ENCODE data around the gene GRID2. TPM values are rescaled to one million over a fixed set of nuclear protein-coding genes. Genes with fewer than 3 reads are reported as not detected.

GRID2 gene
- total RNA-seq, 1 experiment from 2014 or later, result not detected

DNA sequence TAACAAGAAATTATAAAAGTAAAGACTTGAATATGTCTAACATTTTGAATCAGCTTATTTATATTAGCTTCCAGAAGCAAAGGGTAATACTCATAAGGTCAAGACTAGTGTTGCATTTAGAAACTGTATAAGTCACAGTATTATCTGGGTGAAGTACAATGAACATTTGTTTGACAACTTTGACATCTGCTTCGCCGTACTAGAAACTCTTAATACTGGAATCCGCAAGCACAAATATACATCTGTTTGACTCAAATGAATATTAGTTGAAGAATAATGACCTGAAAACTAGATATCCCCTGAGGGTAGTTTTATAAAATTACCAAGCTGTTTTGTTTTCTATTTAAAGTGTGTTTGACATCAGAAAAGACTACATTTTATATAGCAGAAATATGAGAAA is 1389.4 kb downstream of the GRID2 start:
- intact Hi-C loops (cut with micrococcal nuclease), result no loop called here
- TF ChIP-seq, protein P1, sequence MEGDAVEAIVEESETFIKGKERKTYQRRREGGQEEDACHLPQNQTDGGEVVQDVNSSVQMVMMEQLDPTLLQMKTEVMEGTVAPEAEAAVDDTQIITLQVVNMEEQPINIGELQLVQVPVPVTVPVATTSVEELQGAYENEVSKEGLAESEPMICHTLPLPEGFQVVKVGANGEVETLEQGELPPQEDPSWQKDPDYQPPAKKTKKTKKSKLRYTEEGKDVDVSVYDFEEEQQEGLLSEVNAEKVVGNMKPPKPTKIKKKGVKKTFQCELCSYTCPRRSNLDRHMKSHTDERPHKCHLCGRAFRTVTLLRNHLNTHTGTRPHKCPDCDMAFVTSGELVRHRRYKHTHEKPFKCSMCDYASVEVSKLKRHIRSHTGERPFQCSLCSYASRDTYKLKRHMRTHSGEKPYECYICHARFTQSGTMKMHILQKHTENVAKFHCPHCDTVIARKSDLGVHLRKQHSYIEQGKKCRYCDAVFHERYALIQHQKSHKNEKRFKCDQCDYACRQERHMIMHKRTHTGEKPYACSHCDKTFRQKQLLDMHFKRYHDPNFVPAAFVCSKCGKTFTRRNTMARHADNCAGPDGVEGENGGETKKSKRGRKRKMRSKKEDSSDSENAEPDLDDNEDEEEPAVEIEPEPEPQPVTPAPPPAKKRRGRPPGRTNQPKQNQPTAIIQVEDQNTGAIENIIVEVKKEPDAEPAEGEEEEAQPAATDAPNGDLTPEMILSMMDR (IDR thresholded peaks at IDR 0.05; ENCODE audit: unreplicated experiment), result no peak
- H3K27ac Mint-ChIP-seq (ENCODE audit: low read depth, unreplicated experiment), result no peak overlapping the region
- no peak for DNase-seq (ENCODE audit: unreplicated experiment)
- no peaks in the 10 kb centered on the region for H3K4me1 Mint-ChIP-seq (ENCODE audit: insufficient read depth, unreplicated experiment)
- no peaks in the 10 kb centered on the region for H3K9me3 Mint-ChIP-seq (ENCODE audit: unreplicated experiment)
- no peaks in the 10 kb centered on the region for H3K27me3 Mint-ChIP-seq (ENCODE audit: insufficient read depth, unreplicated experiment)
- no peaks in the 10 kb centered on the region for H3K36me3 Mint-ChIP-seq (ENCODE audit: insufficient read depth, unreplicated experiment)
- H3K4me3 Mint-ChIP-seq (ENCODE audit: unreplicated experiment), result no peak overlapping the region
- ChIA-PET CTCF (no interaction called here), POLR2A (interaction anchor here (1.4 kb wide), 1 partner anchor 19 kb away, joined by 4 read pairs; no protein-coding TSS in a partner anchor)
- BruUV-seq (replicated peaks), result no TSS peak

DNA sequence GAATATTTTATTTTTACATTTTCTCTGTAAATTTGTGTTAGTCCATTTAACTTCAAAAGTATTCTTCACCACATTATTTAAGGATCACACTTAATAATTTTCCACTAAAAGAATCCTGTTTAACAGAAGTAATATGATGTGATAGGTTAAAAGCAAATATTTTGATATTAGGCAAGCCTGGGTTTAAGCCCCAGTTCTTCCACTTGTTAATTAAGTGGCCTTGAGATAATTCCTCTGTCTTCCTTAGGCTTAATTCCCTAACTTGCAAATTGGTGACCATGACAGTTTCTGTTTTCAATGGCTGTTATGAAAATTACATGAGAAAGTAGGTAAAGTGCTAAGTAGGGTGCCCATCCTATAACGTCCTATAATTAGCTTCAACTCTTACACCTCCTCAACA is 1394.9 kb downstream of the GRID2 start:
- Mint-ChIP-seq H3K27ac (ENCODE audit: low read depth, unreplicated experiment) (no peak overlapping the region), H3K27me3 (ENCODE audit: insufficient read depth, unreplicated experiment) (no peaks in the 10 kb centered on the region), H3K36me3 (ENCODE audit: insufficient read depth, unreplicated experiment) (no peaks in the 10 kb centered on the region), H3K4me1 (ENCODE audit: insufficient read depth, unreplicated experiment) (no peaks in the 10 kb centered on the region), H3K4me3 (ENCODE audit: unreplicated experiment) (no peak overlapping the region), H3K9me3 (ENCODE audit: unreplicated experiment) (no peaks in the 10 kb centered on the region)
- ChIA-PET POLR2A (no interaction called here), CTCF (no interaction called here)
- intact Hi-C loops (cut with micrococcal nuclease), result no loop called here
- no TSS peak for BruUV-seq (replicated peaks)
- TF ChIP-seq, protein P1 (IDR thresholded peaks at IDR 0.05; ENCODE audit: unreplicated experiment), result no peak
- no peak for DNase-seq (ENCODE audit: unreplicated experiment)

DNA sequence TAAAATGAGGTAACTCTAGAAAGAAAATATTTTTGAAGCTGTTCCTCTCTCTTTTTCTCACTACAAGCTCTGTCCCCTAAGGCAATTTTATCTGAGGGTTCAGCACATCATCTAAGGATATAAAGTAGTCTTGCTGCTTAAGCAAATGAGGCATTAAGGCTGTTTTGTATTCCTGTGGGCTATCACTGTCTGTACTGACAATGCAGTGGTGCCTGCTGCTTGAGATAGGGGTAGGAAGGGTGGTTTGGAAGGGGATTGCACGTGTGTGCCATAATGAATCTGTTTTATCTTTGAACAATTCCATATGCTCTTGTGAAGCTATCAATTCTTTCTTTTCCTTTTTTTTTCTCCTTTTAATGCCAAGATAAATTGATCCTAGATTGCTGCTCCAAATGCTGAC is 1396.8 kb downstream of the GRID2 start:
- Mint-ChIP-seq H3K36me3 (ENCODE audit: insufficient read depth, unreplicated experiment) (no peaks in the 10 kb centered on the region), H3K27me3 (ENCODE audit: insufficient read depth, unreplicated experiment) (no peaks in the 10 kb centered on the region), H3K27ac (ENCODE audit: low read depth, unreplicated experiment) (no peak overlapping the region), H3K9me3 (ENCODE audit: unreplicated experiment) (no peaks in the 10 kb centered on the region), H3K4me3 (ENCODE audit: unreplicated experiment) (no peak overlapping the region), H3K4me1 (ENCODE audit: insufficient read depth, unreplicated experiment) (no peaks in the 10 kb centered on the region)
- ChIA-PET CTCF (interaction anchor here (1.3 kb wide), 1 partner anchor 64 kb away, joined by 3 read pairs; no protein-coding TSS in a partner anchor), POLR2A (no interaction called here)
- no TSS peak for BruUV-seq (replicated peaks)
- intact Hi-C loops (cut with micrococcal nuclease), result loop anchor here (10.0 kb wide), 1 partner anchor 116 kb away; no protein-coding TSS in a partner anchor
- TF ChIP-seq, protein P1 (IDR thresholded peaks at IDR 0.05; ENCODE audit: unreplicated experiment), result no peak
- no peak for DNase-seq (ENCODE audit: unreplicated experiment)

DNA sequence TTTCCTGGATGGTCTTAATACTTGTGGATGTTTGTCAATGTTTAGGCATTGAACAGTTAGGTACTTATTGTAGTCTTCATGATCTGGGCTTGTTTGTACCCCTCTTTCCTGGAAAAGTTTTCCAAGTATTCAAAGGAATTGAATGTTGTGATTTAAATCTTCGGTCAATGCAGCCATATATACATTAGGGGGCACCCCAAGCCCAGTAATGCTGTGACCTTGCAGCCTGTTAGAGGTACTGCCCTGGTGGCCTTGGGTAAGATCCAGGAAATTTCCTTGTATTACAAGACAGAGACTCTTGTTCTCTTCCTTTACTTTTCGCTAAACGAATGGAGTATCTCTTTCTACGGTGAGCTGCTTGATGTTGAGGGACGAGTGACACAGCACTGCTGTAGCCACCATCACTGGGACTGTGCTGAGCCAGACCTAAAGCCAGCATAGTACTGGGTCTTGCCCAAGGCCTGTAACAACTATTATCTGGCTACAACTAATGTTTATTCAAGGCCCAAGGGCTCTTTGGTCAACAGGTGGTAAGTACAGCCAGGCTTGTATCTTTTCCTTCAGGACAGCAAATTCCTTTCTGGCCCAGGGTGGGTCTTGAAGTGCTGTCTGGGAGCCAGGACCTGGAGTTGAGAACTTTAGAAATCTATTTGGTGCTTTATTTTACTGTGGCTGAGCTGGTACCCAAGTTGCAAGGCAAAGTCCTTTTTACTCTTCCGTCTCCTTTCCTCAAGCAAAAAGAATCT is 1406.5 kb downstream of the GRID2 start:
- no peak overlapping the region for H3K4me3 Mint-ChIP-seq (ENCODE audit: unreplicated experiment)
- no peaks in the 10 kb centered on the region for H3K4me1 Mint-ChIP-seq (ENCODE audit: insufficient read depth, unreplicated experiment)

More for the DNA sequence above, 1406.5 kb downstream of the GRID2 start:
- CTCF ChIA-PET, result interaction anchor here (0.6 to 1.5 kb wide), 2 partner anchors 12 to 53 kb away, joined by 4 to 5 read pairs; no protein-coding TSS in a partner anchor
- TF ChIP-seq, protein P1 (IDR thresholded peaks at IDR 0.05; ENCODE audit: unreplicated experiment), result peak; percentile 26
- Mint-ChIP-seq H3K9me3 (ENCODE audit: unreplicated experiment) (peaks cover 10% of the 10 kb centered on the region), H3K36me3 (ENCODE audit: insufficient read depth, unreplicated experiment) (no peaks in the 10 kb centered on the region), H3K27me3 (ENCODE audit: insufficient read depth, unreplicated experiment) (no peaks in the 10 kb centered on the region), H3K27ac (ENCODE audit: low read depth, unreplicated experiment) (no peak overlapping the region)
- intact Hi-C loops (cut with micrococcal nuclease), result loop anchor here (2.0 kb wide), 1 partner anchor 55 kb away; no protein-coding TSS in a partner anchor
- POLR2A ChIA-PET, result no interaction called here
- peak; percentile 35 for DNase-seq (ENCODE audit: unreplicated experiment)
- BruUV-seq (replicated peaks), result no TSS peak

All from MCF 10A (cell line).